Mucosa of descending colon (tissue), 3 donors: ENCODE data around the gene TRIM62. TPM values are rescaled to one million over a fixed set of nuclear protein-coding genes. Genes with fewer than 3 reads are reported as not detected.

Experiments used
- ATAC-seq: fragments of 200-7000 bp; cut with Tn5 transposase; one replicate; pipeline ENCODE4 v1.9.1; 2020; ENCODE audit warnings: mild to moderate bottlenecking, moderate library complexity
- DNase-seq, 3 donors: peaks; one replicate each; pipeline ENCODE4 v3.0.0-alpha.2; 2020
- H3K36me3 ChIP-seq: fragments of 200-600 bp; one replicate; pipeline ENCODE4 v1.8.0; 2021; ENCODE audit warnings: low read depth, mild to moderate bottlenecking
- H3K4me1 ChIP-seq: fragments of 200-600 bp; one replicate; pipeline ENCODE4 v1.8.0; 2021; ENCODE audit warnings: low read depth, mild to moderate bottlenecking
- H3K4me3 ChIP-seq: fragments of 200-600 bp; one replicate; pipeline ENCODE4 v1.8.0; 2021; ENCODE audit warnings: mild to moderate bottlenecking
- H3K9me3 ChIP-seq: fragments of 200-600 bp; one replicate; pipeline ENCODE4 v1.8.0; 2021; ENCODE audit warnings: mild to moderate bottlenecking
- intact Hi-C, 2 donors: fragments of 100-400 bp; cut with DNase I in 1 of 2; cut with micrococcal nuclease in 1 of 2; formaldehyde crosslinking; loops; one replicate each; pipeline versions ENCODE4 v1.11.0 to v1.11.1; 2022; cut with DNase I, micrococcal nuclease
- total RNA-seq, 3 donors: library from RNA; stranded (reverse); fragmentation: NEBNext Ultra II Directional in 2 of 3; extraction: Animal tissue kit (Norgen Biotek cat#: 25700) in 2 of 3; gene quantifications; one replicate each; pipeline versions ENCODE4 v1.2.1 to v1.2.4, GENCODE V29; 2021 to 2023
- TF ChIP-seq, protein P1 (sequence below): fragments of 200-600 bp; IDR thresholded peaks from one replicate; pipeline ENCODE4 v1.8.0; 2022; ENCODE audit warnings: antibody characterized with exemption, mild to moderate bottlenecking
- donor health status: DM: no; HTN: no; CAD: no; lungs with moderate emphysema.
- donor health status: DM: no; HTN: no; CAD: no.
- donor health status: DM: no; HTN: yes; CAD: no.

The TRIM62 gene
- total RNA-seq, 3 donors from 2014 or later: 5.0 to 9.3 (median 5.2) TPM

- no peak for DNase-seq
- ATAC-seq: no peak
- Histone ChIP-seq H3K4me3 (no peak overlapping the region), H3K4me1 (peaks cover 4% of the 10 kb centered on the region), H3K36me3 (no peaks in the 10 kb centered on the region), H3K9me3 (no peaks in the 10 kb centered on the region)
- TF ChIP-seq, protein P1, sequence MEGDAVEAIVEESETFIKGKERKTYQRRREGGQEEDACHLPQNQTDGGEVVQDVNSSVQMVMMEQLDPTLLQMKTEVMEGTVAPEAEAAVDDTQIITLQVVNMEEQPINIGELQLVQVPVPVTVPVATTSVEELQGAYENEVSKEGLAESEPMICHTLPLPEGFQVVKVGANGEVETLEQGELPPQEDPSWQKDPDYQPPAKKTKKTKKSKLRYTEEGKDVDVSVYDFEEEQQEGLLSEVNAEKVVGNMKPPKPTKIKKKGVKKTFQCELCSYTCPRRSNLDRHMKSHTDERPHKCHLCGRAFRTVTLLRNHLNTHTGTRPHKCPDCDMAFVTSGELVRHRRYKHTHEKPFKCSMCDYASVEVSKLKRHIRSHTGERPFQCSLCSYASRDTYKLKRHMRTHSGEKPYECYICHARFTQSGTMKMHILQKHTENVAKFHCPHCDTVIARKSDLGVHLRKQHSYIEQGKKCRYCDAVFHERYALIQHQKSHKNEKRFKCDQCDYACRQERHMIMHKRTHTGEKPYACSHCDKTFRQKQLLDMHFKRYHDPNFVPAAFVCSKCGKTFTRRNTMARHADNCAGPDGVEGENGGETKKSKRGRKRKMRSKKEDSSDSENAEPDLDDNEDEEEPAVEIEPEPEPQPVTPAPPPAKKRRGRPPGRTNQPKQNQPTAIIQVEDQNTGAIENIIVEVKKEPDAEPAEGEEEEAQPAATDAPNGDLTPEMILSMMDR: no peak
- intact Hi-C loops: no loop called here
These were observed 5.1 kb upstream of the TRIM62 start for GRCh38 chr1:33186936-33187335.

DNA sequence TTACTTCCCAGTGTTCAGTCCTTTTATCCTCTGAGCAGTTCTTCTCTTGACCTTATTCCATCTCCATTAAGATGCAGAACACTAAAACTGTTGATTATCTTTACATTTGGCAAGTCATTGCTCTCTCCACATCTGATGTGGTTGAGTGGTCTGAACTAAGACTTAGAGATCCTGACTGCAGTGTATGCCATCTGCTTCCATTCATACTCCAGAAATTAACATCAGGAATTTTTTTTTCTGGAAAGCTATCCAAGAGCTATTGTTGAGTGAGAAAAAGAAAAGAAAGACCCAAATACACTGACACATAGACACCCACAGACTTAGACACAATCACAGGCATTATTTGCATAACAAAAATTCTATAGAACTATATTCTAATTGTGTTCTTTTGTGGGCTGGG lies 3.7 kb upstream of the TRIM62 start:
- no peaks in the 10 kb centered on the region for H3K36me3 ChIP-seq
- TF ChIP-seq, protein P1: no peak
- ATAC-seq (no peak), DNase-seq (no peak)
- H3K4me3 ChIP-seq: no peak overlapping the region
- peaks cover 5% of the 10 kb centered on the region for H3K4me1 ChIP-seq
- no peaks in the 10 kb centered on the region for H3K9me3 ChIP-seq
- intact Hi-C loops: no loop called here

DNA sequence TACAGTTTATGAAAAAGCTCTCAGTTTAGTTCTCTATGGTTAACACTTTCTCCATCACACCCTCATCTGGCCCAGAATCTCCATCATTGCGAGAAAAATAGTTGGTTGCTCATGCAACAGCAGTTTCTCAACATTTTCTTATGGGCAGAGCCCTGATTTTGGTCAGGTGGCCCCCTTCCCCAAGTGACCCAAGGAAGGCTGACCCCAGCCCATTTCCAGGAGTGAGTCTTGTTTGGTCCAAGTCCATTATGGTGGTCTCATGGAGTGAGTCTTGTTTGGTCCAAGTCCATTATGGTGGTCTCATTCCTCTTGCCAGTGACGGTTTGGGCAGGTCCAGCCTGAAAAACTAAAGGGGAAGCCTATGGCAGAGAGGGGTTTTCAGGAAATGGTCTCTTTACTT lies 1.5 kb upstream of the TRIM62 start:
- DNase-seq: no peak
- TF ChIP-seq, protein P1: no peak
- H3K4me3 ChIP-seq: no peak overlapping the region
- H3K36me3 ChIP-seq: no peaks in the 10 kb centered on the region
- ATAC-seq: no peak
- intact Hi-C loops: no loop called here
- peaks cover 9% of the 10 kb centered on the region for H3K4me1 ChIP-seq
- H3K9me3 ChIP-seq: no peaks in the 10 kb centered on the region

DNA sequence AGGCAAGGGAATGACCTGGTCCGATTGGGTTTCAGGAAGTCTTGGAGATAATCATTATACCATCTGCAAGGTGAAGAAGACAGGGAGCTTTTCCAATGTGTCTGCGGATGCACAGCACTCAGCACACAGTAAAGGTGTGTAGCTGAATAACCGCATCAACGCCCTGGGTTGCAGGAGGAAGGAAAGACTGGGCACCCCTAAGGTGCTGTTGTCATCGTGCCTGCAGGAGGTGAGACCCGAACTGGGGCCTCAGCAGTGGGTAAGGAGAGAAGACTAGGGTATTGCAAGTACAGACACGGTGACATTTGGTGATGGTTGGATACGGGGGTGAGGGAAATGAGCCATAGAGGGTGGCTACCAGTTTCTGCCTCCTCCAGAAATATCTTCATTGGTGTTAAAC lies 1.1 kb upstream of the TRIM62 start:
- H3K4me3 ChIP-seq: no peak overlapping the region
- no peak for DNase-seq
- H3K9me3 ChIP-seq: no peaks in the 10 kb centered on the region
- peaks cover 9% of the 10 kb centered on the region for H3K4me1 ChIP-seq
- TF ChIP-seq, protein P1: no peak
- intact Hi-C loops: no loop called here
- H3K36me3 ChIP-seq: no peaks in the 10 kb centered on the region
- no peak for ATAC-seq

DNA sequence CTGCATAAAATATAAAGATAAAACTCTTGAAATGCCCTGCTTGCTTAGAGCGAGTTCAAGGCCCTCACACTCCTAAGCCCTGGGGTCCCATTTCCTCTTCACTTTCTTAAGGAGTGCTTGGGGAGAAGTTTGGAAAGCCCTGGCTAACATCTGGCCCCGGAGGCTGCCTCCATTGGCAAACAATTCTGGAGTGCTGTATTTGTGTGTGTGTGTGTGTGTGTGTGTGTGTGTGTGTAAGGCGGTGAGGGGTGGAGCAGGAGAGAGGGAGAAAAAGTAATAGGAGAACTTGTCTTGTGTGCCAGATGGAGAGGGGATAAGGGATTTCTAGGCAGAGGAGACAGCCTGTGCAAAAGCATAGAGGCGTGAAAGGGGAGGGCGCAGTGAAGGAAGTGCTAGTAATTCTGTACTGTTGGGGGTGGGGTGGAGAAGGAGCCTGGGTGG lies 578 bp upstream of the TRIM62 start:
- TF ChIP-seq, protein P1: no peak
- Histone ChIP-seq H3K9me3 (no peaks in the 10 kb centered on the region), H3K36me3 (no peaks in the 10 kb centered on the region), H3K4me1 (peaks cover 9% of the 10 kb centered on the region), H3K4me3 (no peak overlapping the region)
- intact Hi-C loops: no loop called here
- peak in 2 of 3 donors; percentile 27 to 40 for DNase-seq
- ATAC-seq: no peak
